Kidney (tissue), 14 donors: Measurements from ENCODE around the gene RIMKLA. TPM values are rescaled to one million over a fixed set of nuclear protein-coding genes. Genes with fewer than 3 reads are reported as not detected.

ENCODE experiments used
- DNase-seq, 5 donors: peaks; one replicate each; pipeline ENCODE4 v3.0.0-alpha.2; 2013 to 2020
- FAIRE-seq: peaks from 2 replicates; lab custom pipeline; 2012; peaks lifted over from hg19 to GRCh38; lab: Jason Lieb, UNC
- H3K27ac ChIP-seq, 2 donors: one replicate each; pipeline ENCODE4 v1.7.0; 2013; ENCODE audit warnings: low read depth in 2 of 2, low read length in 2 of 2, inconsistent platforms in 1 of 2
- H3K27me3 ChIP-seq: one replicate; pipeline ENCODE4 v1.7.1; 2013; ENCODE audit warnings: low read length, inconsistent platforms; ENCODE audit not compliant: control insufficient read depth, insufficient read depth
- H3K36me3 ChIP-seq, 3 donors: one replicate each; pipeline versions ENCODE4 v1.7.0 to v1.7.1; 2013; ENCODE audit warnings: low read length in 3 of 3, control low read depth in 1 of 3, inconsistent platforms in 1 of 3; ENCODE audit not compliant: insufficient read depth in 3 of 3, control insufficient read depth in 2 of 3
- H3K4me1 ChIP-seq, 3 donors: one replicate each; pipeline versions ENCODE4 v1.7.0 to v1.7.1; 2013; ENCODE audit warnings: low read length in 3 of 3, inconsistent platforms in 1 of 3, low read depth in 1 of 3; ENCODE audit not compliant: control insufficient read depth in 2 of 3, insufficient read depth in 2 of 3
- H3K4me3 ChIP-seq, 3 donors: one replicate each; pipeline versions ENCODE4 v1.7.0 to v1.8.1; 2013; ENCODE audit warnings: low read length in 3 of 3, control low read depth in 1 of 3, inconsistent platforms in 1 of 3
- H3K9ac ChIP-seq, 3 donors: one replicate each; pipeline versions ENCODE4 v1.7.0 to v1.7.1; 2013; ENCODE audit warnings: low read length in 3 of 3, control low read depth in 1 of 3, inconsistent platforms in 1 of 3
- H3K9me3 ChIP-seq, 3 donors: one replicate each; pipeline versions ENCODE4 v1.7.0 to v1.7.1; 2013; ENCODE audit warnings: low read length in 3 of 3, control low read depth in 1 of 3, inconsistent platforms in 1 of 3; ENCODE audit not compliant: control insufficient read depth in 2 of 3, insufficient read depth in 1 of 3
- CTCF ChIP-seq: IDR thresholded peaks from 3 replicates; pipeline ENCODE4 v1.5.1; 2012; ENCODE audit warnings: mild to moderate bottlenecking, moderate library complexity, borderline replicate concordance; ENCODE audit not compliant: insufficient read depth; ENCODE audit errors: extremely low read depth
- intact Hi-C: fragments of 100-400 bp; cut with DNase I; formaldehyde crosslinking; loops from one replicate; pipeline ENCODE4 v1.11.1; 2022
- polyA plus RNA-seq: library from polyadenylated mRNA; stranded (reverse); fragments of 350-450 nt; fragmentation: Illumina TruSeq; extraction: RNeasy Lipid Tissue Mini Kit (QIAGEN cat#74804); gene quantifications from one replicate; pipeline ENCODE4 v1.2.3, GENCODE V29; 2014; ENCODE audit warnings: low read depth, low replicate concordance; ENCODE audit not compliant: insufficient read depth
- total RNA-seq: library from RNA; stranded (reverse); fragmentation: NEBNext Ultra II Directional; extraction: Animal tissue kit (Norgen Biotek cat#: 25700); gene quantifications from one replicate; pipeline ENCODE4 v1.2.1, GENCODE V29; 2021
- donor health status: control.
- donor health status: control.
- donor health status: control.
- donor health status: control.
- donor health status: control.
- donor health status: DM: yes; HTN: yes; CAD: no.
- donor health status: Normal renal cell carcinoma (clear cell type).

The RIMKLA gene
- total and polyA plus RNA-seq, 2 donors from 2014 or later = 1.1 to 3.3 TPM

- Histone ChIP-seq H3K27ac (peak overlapping the region in 1 of 2 donors; percentile 30), H3K27me3 (no peaks in the 10 kb centered on the region), H3K4me3 (no peak overlapping the region), H3K36me3 (peaks cover 0 to 21% (median 13%) of the 10 kb centered on the region in 3 donors), H3K4me1 (peaks cover 0 to 13% (median 0%) of the 10 kb centered on the region in 3 donors), H3K9ac (no peak overlapping the region), H3K9me3 (no peaks in the 10 kb centered on the region)
- DNase-seq (no peak), FAIRE-seq (no peak)
- intact Hi-C loops = no loop called here
- TF ChIP-seq CTCF = no peak
These were observed 80.6 kb downstream of the RIMKLA start for GRCh38 chr1:42461196-42461595.

DNA sequence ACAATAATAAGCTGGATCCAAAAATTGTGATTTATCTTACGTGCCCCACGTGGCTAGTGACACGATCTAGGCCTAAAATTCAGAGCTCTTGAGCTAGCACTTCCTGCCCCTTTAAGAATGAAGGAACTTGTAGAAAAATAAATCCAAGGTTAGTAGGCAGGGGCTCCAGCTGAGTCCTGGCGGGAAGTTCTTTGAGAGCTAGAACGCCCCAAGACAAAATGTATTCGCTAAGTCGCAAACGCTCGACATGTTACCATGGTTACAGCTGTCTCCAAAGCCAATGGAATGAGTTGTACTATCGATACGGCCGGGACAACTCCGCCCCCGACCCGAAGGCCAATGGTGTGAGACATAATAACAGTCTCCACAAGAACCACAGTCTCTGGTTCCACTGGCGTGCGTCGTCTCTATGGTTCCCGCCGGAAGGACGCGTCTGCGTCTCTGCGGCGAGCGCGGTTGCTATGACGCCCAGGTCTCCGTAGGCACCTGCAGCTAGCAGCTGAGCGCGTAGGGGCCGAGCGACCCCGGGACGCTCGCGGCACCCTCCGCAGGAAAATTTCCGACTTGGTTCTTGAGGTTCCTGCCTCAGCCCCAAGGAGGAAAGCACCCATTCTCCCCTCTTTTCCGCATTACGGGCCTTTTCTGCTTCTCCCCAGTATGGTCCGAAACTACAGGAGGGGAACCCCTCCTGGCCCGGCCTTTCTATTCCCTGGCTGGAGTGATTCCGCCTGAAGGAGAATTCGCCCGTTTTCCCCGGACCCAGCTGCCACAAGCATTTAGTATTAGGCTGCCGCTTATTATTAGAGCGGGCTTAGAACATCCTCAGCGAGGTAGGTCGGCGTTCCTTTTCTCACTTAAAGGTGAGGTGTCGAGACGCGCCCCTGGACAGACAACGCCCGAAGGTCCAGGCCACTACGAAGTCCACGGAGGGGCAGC, 82.5 kb downstream of the RIMKLA start, which contains the start of gene CCDC30:
CCDC30 (plus strand) TSS at position 459 of the 936 bp plus-strand sequence. CDS start 17,266 bp downstream, outside the sequence.
- intact Hi-C loops = no loop called here
- Histone ChIP-seq H3K9me3 (no peaks in the 10 kb centered on the region), H3K9ac (peak within 1 kb of the TSS in 2 of 3 donors; percentile 4 to 72), H3K4me1 (peaks cover 0 to 6% (median 0%) of the 10 kb centered on the region in 3 donors), H3K4me3 (peak within 1 kb of the TSS; percentile 46 to 87 (median 83)), H3K27ac (peak within 1 kb of the TSS; percentile 8 to 68), H3K36me3 (peaks cover 0 to 20% (median 13%) of the 10 kb centered on the region in 3 donors), H3K27me3 (no peaks in the 10 kb centered on the region)
- FAIRE-seq (peak; percentile 99), DNase-seq (peak; percentile 98 to 99 (median 99))
- TF ChIP-seq CTCF = no peak

DNA sequence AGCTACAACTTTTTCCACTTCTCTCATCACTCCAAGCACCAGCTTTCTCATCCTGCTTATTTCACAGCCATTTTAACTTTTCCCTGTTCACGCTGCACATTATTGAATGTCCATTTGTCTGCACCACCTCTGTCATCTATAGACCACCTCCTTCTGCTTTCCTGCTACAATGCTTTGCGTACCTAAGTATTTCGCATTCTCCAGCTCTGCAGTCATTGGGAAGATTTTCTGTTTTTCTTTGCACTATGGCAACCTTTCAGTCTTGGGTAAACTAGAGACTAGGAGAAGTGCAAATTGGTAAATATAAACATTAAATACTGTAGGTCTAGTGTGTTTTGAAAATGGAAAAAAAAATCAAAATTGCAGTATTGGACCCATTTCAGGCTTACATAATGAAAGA, 83.3 kb downstream of the RIMKLA start:
- no peak for TF ChIP-seq CTCF
- peak in 3 of 5 donors; percentile 18 to 58 (median 49) for DNase-seq
- Histone ChIP-seq H3K27me3 (no peaks in the 10 kb centered on the region), H3K27ac (peak overlapping the region in 1 of 2 donors; percentile 68), H3K9ac (peak overlapping the region in 2 of 3 donors; percentile 4 to 72), H3K36me3 (peaks cover 0 to 14% (median 13%) of the 10 kb centered on the region in 3 donors), H3K9me3 (no peaks in the 10 kb centered on the region), H3K4me1 (peaks cover 0 to 6% (median 0%) of the 10 kb centered on the region in 3 donors), H3K4me3 (peak overlapping the region; percentile 46 to 87 (median 83))
- intact Hi-C loops = no loop called here
- FAIRE-seq = no peak
